H1 (cell line): Measurements from ENCODE around the gene ATP6V1G3. TPM values are rescaled to one million over a fixed set of nuclear protein-coding genes. Genes with fewer than 3 reads are reported as not detected.

Experiments
- CBX8 ChIP-seq: fragments of 300-800, 300-1000 bp; sonication (generic); IDR thresholded peaks from 2 replicates; pipeline ENCODE4 v1.7.1; 2016; ENCODE audit warnings: low read depth, low read length, borderline replicate concordance
- CHD7 ChIP-seq: fragments of 300-600 bp; sonication (generic); IDR thresholded peaks from 2 replicates; pipeline ENCODE4 v1.7.1; 2012; ENCODE audit warnings: low read length, moderate library complexity, mild to moderate bottlenecking, inconsistent platforms; ENCODE audit not compliant: insufficient replicate concordance
- HDAC6 ChIP-seq: IDR thresholded peaks from one replicate; pipeline ENCODE4 v1.7.1; 2012; ENCODE audit warnings: low read depth, mild to moderate bottlenecking, inconsistent platforms, low read length, moderate library complexity
- RNF2 ChIP-seq: fragments of 200-900, 300-1000 bp; sonication (generic); IDR thresholded peaks from 2 replicates; pipeline ENCODE4 v1.7.1; 2016; ENCODE audit warnings: borderline replicate concordance, low read depth, mild to moderate bottlenecking, antibody characterized with exemption, low read length; ENCODE audit not compliant: poor library complexity, severe bottlenecking; ENCODE audit errors: missing control alignments
- polyA plus RNA-seq, 7 experiments: library from polyadenylated mRNA; depleted of rRNA in 3 of 7; stranded (reverse) in 5 of 7; unstranded in 2 of 7; fragments of >200 nt in 5 of 7; fragments of 200-250 nt in 2 of 7; gene quantifications; 1 replicate in 5 of 7; 2 replicates in 1 of 7; 4 replicates in 1 of 7; pipeline versions ENCODE4 v1.2.1 to v1.2.3, GENCODE V29; 2011 to 2013; ENCODE audit warnings: missing spikeins in 2 of 7, mixed read lengths in 2 of 7
- total RNA-seq: library from RNA; stranded (reverse); fragmentation: NEBNext Ultra II Directional; extraction: Animal tissue kit (Norgen Biotek cat#: 25700); gene quantifications from 2 replicates; pipeline ENCODE4 v1.2.1, GENCODE V29; 2021

ATP6V1G3 gene
- total and polyA plus RNA-seq, 2 of the 8 experiments (the other 6 are each of a cell fraction or from before 2014, with no cell fraction given), result not detected

- no peak for TF ChIP-seq CHD7
- no peak for TF ChIP-seq CBX8
- TF ChIP-seq HDAC6, result no peak
- no peak for TF ChIP-seq RNF2
Measured at GRCh38 chr1:198564716-198565115, 24.2 kb upstream of the ATP6V1G3 start (continued).
